NCI-H146 treated with DMSO at 0.1 percent for 48 hours (cell line): Measurements from ENCODE around the gene RELCH.

Source experiments
- DNase-seq: peaks from one replicate; lab custom pipeline; 2025; ENCODE audit not compliant: unreplicated experiment; lab: John Stamatoyannopoulos, UW

RELCH gene

GRCh38 chr18:62249478-62250097 lies 62.5 kb downstream of the RELCH start:
- peak; percentile 85 for DNase-seq

- no peak for DNase-seq
Measured at GRCh38 chr18:62250475-62250874, 63.4 kb downstream of the RELCH start.

GRCh38 chr18:62258093-62258492 lies 71.0 kb downstream of the RELCH start:
- DNase-seq = no peak

GRCh38 chr18:62258616-62259015 lies 71.6 kb downstream of the RELCH start:
- DNase-seq = no peak

GRCh38 chr18:62262061-62262460 lies 75.0 kb downstream of the RELCH start:
- DNase-seq = no peak

GRCh38 chr18:62264984-62265383 lies 77.9 kb downstream of the RELCH start:
- no peak for DNase-seq

GRCh38 chr18:62277045-62277444 lies 90.0 kb downstream of the RELCH start:
- no peak for DNase-seq

GRCh38 chr18:62279561-62279960 lies 92.5 kb downstream of the RELCH start:
- peak; percentile 100 for DNase-seq

GRCh38 chr18:62280058-62280457 lies 93.0 kb downstream of the RELCH start:
- no peak for DNase-seq

- no peak for DNase-seq
Measured at GRCh38 chr18:62280786-62281185, 93.7 kb downstream of the RELCH start.

GRCh38 chr18:62281684-62282083 lies 94.6 kb downstream of the RELCH start:
- no peak for DNase-seq

GRCh38 chr18:62282188-62282629 lies 95.2 kb downstream of the RELCH start:
- no peak for DNase-seq

GRCh38 chr18:62284637-62285036 lies 97.6 kb downstream of the RELCH start:
- DNase-seq = no peak

GRCh38 chr18:62285281-62285680 lies 98.2 kb downstream of the RELCH start:
- no peak for DNase-seq

- DNase-seq = no peak
Measured at GRCh38 chr18:62287781-62288664, 101.0 kb downstream of the RELCH start.

- no peak for DNase-seq
Measured at GRCh38 chr18:62288665-62289008, 101.6 kb downstream of the RELCH start.

GRCh38 chr18:62289047-62289446 lies 102.0 kb downstream of the RELCH start:
- no peak for DNase-seq

GRCh38 chr18:62294073-62294472 lies 107.0 kb downstream of the RELCH start:
- DNase-seq = no peak

GRCh38 chr18:62300359-62300963 lies 113.4 kb downstream of the RELCH start:
- DNase-seq = no peak

GRCh38 chr18:62301322-62301721 lies 114.3 kb downstream of the RELCH start:
- DNase-seq = no peak

- no peak for DNase-seq
Measured at GRCh38 chr18:62312851-62313250, 125.8 kb downstream of the RELCH start.
